Measurements from ENCODE around the gene CTDSPL.
A peak's percentile ranks its signal among the peaks of the same experiment; 100 is the strongest.

CTDSPL gene

DNA sequence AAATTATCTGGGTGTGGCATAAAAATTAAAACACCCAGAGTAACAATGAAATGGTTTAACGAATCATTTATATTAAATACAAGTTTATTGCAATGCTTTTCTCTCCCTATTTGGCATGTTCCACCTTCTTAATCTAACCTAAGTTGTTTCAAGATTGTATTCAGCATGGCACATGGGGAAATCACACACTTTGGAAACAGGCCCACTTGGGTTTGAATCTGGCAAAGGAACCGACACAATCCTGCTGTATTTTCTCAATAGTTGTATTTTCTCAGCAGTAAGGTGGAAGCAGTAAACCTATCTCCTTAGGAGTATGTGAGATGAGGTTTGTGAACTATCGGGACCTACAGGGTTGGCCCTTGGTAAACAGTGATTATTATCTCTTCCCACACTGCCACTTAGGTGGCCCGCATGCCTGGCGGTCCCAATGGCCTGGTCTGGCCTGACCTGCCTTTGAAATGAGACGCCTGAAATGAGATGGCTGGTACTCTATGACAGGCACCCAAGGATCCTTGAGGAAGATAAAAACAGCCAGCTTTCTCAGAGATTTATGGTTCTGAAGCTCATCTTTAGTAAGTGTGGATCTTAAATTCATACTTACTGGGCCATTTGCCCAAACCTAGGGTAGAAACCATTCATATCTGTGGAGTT, 83.6 kb downstream of the CTDSPL start:
- no peak for DNase-seq

DNA sequence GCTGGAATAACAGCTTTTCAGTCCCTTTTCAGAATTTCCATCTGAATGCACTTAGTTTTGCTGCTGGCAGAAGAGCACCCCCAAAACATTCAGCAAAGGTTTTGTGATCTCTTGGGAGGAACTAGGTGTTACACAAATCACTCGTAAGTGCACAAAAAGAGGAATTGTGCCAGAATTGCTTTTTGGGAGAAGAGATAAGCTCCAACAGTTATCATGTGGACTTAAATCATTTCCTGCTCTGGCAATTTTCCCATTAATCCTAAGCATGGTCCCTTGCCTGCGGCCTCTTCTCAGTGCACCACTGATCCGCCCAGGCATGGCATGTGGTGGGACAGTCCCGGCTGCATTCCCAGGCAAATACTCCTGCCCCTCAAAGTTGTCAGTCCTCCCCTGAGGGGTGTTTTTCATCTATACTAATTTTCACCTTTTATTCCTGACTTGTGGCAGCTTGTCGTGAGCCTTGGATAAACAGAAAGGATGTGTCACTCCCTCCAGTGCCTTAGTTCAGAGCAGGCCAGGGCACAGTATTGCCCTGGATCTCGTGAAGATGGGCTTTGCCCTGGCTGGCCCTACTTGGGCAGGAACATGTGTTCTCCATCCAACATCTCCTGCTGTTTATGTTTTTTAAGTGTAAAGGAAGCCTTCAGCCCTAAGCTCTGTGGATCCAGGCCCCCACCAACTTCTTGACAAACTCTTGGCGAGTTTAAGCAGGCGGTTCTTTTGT, 84.3 kb downstream of the CTDSPL start:
- no peak for DNase-seq

DNA sequence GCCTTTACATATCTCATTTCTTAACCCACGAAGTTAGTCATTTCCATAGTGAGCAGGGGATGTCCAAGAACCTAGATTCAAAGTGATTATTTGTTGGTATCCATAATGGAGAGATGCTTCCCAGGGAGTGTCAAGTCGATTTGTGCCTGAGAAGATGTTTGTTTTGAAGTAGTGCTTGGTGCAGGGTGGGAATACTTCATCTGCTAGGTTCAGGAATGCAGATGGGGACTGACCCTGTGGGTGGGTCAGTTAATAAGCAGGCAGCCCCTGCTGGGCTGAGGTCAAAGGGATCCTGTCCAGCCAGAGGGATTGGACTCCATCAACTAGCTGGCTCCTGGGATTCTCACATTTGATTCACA, 84.8 kb downstream of the CTDSPL start:
- DNase-seq: no peak

DNA sequence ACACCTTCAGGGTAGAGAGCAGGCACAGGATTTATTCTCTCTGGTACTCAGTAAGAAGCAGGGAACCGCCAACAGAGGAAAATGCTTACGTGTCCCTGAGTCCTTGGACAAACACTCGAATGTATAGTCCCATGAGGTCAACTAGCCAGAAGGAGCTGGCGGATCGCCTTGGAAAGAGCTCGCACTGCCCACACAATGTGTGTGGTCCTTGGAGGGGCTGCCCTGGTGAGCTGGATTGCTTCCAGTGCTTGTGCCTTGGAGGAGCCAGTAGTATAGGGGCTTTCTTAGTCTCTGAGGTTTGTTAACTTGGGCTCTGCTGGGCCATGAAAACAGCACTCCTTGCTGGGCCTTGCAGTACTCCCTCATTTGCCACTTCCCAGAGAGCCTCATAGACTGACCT, 88.2 kb downstream of the CTDSPL start:
- DNase-seq: no peak

DNA sequence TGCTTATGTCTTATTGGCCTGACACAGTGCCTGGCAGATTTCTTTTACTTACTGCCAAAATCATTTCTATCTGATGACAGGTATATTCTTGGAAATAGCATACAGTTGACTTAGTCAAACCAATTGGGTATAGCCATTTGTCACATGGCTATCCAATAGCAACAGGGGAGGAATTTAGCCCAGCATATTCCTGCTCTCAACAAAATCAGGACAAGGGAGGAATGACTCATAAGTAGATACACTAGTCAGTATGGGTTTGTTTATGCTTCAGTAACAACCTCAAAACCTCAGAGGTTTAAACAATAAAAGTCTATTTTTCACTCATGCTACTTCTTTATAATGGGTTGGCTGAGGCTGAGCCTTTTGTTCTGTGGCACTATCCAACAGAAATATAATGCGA, 90.9 kb downstream of the CTDSPL start:
- DNase-seq: no peak

- DNase-seq: no peak
Measured at GRCh38 chr3:37953226-37953625, 91.5 kb downstream of the CTDSPL start.

- DNase-seq: no peak
Measured at GRCh38 chr3:37953707-37954394, 92.2 kb downstream of the CTDSPL start.

DNA sequence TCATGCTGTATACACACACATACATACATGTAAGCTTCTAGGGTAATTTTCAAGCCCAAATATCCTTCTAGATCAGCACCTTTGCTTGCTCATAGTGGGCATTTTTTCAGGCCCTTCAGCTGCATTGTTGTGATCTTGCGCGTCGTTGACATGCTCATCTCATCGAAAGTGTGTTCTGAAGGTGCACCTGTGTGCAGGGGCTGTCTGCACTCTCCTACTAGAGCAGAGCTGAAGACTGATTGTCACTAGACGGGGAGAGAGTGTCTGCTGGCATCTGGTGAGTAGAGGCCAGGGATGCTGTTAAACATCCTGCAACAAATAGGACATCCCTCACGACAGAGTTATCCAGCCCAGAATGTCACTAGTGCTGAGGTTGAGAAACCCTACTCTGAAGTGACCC, 93.2 kb downstream of the CTDSPL start:
- DNase-seq: no peak

DNA sequence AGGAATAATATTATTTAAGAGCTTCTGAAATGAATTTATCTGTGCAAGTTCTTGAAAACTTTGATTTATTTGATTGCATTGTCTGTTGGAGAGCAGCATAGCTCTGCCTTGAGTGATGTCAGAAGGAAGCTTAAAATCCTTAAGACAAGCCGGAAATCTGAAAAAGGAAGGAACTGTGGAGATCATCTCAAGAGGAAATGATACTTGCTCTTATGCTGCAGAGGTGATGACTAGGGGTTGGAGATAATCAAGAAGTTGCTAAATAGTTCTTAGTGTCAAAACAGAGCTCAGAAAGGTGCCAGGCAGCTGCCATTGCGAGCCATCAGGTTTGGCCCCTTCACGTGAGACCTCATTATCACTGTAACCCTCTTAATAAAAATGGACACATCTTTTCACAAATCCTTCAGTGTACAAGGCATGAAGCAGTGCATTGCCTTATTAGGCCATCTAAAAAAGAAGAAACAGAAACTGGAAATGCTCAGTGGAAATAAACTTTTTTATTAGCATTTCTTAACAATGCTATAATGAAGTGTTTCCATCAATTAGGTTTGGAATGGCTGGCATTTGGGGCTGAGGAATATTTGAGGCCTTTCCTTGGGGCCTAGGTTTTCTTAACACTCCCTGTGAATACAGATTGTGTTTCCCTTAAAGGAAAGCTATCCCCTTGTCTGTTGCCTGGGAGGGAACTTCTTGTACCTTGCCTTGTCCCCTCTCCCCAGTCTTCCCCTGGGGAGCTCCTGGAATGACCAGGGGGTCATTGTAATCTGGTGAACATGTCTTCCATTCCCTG, 94.4 kb downstream of the CTDSPL start:
- DNase-seq: no peak

DNA sequence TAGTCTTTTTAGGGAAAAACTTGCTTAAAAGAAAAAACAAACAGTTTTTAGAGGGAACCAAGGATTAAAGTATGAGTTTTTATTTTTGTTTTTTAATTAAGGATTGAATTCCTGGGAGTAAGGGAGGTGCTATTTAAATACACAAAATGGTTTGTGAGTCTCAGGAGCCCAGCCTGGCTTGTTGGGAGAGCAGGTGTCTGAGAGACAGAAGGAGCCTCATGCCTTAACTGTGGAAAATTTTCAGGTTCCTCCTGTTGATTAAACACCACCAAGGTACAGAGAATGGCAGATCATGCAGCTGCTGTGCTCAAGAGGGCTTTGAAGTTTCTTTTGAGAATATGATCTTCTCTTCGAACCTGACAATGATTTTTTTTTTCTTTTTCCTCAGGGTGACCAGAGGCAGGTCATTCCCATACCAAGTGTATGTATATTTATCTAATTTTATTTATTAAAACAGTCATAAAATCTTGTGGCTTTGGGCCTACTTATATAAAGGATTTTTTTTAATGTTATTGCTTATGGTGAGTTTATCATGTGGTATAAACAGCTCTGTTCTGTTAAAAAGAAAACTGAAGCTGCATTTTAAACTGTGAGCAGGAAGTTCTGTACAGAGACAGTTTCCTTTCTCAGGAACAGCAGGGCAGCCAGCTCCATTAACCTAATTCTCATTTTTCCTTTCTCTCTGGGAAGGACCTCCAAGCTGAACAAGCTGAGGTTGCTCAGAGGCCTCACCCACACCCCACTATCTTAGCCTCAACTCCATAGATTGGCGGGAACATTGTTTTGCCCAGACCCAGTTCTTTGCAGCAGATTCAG, 95.3 kb downstream of the CTDSPL start:
- DNase-seq: no peak

GRCh38 chr3:37957539-37957936, 95.9 kb downstream of the CTDSPL start:
- DNase-seq: no peak

- no peak for DNase-seq
Measured at GRCh38 chr3:37961622-37962431, 100.1 kb downstream of the CTDSPL start.

GRCh38 chr3:37963016-37963415, 101.3 kb downstream of the CTDSPL start:
- DNase-seq: no peak

DNA sequence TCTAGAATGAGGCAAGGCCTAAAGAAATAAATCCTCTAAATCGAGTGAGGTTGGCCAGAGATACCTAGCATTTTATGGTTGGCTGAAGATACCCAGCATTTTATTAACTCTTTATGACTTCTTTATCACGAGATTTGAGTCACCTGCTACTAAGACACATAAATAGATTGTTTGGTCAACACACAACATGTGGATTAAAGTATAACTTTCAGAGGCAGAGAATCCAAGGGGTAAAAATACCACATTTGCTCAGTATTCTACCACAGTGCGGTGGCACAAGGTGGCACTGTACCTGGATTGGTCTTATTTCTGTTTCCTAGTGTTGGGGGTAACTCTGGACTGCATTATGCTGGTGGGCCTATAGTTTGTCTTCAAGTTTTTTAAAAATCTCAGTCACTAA, 102.0 kb downstream of the CTDSPL start:
- DNase-seq: no peak

GRCh38 chr3:37964146-37964545, 102.5 kb downstream of the CTDSPL start:
- no peak for DNase-seq

- no peak for DNase-seq
Measured at GRCh38 chr3:37964716-37965115, 103.0 kb downstream of the CTDSPL start.

GRCh38 chr3:37967260-37967881, 105.7 kb downstream of the CTDSPL start:
- peak; percentile 51 to 60 for DNase-seq

DNA sequence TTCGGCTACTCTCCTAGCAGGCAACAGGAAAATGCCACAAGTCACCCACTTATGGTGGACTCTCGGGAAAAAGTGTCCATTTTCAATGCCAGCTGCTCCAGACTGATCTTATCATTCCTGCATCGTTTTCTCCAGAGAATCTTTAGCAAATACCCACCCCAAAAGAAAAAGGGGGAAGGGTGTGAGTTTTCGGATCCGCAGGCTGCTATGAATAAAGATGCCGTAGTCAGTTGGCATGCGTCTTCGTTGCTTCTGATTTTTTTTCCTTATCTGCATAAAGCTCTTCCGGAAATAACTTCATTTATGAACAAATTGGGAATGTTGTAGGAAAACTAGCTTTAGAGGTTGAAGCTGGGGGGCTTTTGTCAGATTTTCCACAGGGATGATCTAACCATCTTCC, 106.5 kb downstream of the CTDSPL start:
- no peak for DNase-seq

DNA sequence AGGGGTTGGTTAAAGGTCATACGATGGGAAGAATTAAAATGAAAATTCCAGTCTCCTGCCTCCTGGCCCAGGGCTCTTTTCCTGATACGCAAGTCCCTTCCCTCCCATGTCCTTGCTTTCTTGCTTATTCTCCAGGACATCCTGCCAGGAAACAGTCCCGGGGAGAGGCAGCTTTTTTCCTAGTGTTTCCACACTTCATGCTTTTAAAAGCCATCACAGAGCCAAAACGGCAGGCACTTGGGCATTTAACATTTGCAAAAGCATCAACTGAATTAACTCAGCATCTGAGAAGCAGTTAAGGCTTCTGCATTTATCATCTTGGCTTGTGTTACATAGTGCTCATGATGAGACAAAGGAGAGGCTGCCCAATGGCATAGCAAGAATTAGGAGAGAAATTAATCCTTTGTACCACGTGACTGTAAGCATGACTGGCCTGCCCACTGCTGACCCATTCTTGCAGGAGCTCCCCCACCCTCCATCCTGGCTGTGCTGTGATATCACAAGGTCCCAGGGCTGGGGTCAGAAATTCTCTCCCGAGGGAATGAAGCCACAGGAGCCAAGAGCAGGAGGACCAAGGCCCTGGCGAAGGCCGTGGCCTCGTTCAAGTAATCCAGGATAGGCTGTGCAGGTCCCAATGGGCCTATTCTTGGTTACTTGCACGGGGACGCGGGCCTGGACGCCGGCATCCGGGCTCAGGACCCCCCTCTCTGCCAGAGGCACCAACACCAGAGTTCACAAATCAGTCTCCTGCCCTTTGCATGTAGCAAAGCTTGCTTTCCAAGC, 107.3 kb downstream of the CTDSPL start:
- no peak for DNase-seq

- no peak for DNase-seq
Measured at GRCh38 chr3:37969596-37970100, 108.0 kb downstream of the CTDSPL start.

Measured in CD4-positive, alpha-beta T cell treated with Interferon alpha-2 for 1 hour (primary cell).